Right ventricle myocardium inferior (tissue), 1 donor: ENCODE data around the gene TTF2. TPM values are rescaled to one million over a fixed set of nuclear protein-coding genes. Genes with fewer than 3 reads are reported as not detected.
"Not testable (repeated sequence)": the region's sequence is repeated elsewhere in the genome, so short reads cannot be mapped to it uniquely, and the experiment has no call there.

ENCODE experiments used
- ATAC-seq: fragments of 200-7000 bp; cut with Tn5 transposase; one replicate; pipeline ENCODE4 v1.9.1; 2020; ENCODE audit warnings: mild to moderate bottlenecking, moderate library complexity
- DNase-seq: peaks from one replicate; pipeline ENCODE4 v3.0.0; 2021; ENCODE audit errors: missing footprints
- intact Hi-C: fragments of 100-400 bp; cut with DNase I; formaldehyde crosslinking; loops from one replicate; pipeline ENCODE4 v1.11.0; 2022
- total RNA-seq: library from RNA; stranded (reverse); fragmentation: NEBNext Ultra II Directional; extraction: Animal tissue kit (Norgen Biotek cat#: 25700); gene quantifications from one replicate; pipeline ENCODE4 v1.2.1, GENCODE V29; 2021
- donor health status: DM: no; HTN: yes; CAD: no; lungs with severe emphysema.

Gene TTF2
- total RNA-seq, 1 donor from 2014 or later = 7.8 TPM

DNA sequence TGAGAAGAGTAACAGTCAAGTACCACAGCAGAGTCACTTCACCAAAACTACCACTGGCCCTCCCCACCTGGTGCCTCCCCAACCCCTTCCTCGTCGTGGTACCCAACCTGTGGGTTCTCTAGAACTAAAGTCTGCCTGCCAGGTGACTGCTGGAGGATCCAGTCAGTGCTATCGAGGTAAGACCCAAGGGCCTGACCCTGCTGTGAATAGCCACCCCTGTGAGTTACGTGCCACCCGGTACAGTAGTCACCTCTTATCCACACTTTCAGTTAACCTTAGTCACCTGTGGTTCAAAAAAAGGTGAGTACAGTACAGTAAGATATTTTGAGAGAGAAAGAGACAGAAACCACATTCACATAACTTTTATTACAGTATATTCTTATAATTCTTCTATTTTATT, 16.5 kb downstream of the TTF2 start:
- no peak for ATAC-seq
- intact Hi-C loops = no loop called here
- DNase-seq = no peak

DNA sequence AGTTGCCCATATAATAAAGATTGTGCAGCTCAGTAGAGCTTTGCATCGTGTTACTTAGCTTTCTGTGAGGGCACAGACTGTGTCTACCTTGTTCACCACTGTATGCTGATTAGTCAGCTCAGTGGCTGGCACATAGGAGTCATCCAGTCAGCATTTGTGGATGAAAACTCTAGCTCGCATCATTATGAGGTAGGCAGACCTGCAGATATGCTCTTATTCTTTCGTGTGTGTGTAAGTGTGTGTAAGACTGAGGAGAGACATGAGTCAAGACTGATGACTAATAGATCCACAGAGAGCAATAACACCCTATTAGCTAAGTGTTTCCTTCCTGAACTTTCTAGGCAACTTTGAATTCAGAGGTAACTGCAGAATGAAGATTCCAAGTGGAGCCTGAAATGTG, 17.1 kb downstream of the TTF2 start:
- DNase-seq (no peak), ATAC-seq (no peak)
- intact Hi-C loops = no loop called here

DNA sequence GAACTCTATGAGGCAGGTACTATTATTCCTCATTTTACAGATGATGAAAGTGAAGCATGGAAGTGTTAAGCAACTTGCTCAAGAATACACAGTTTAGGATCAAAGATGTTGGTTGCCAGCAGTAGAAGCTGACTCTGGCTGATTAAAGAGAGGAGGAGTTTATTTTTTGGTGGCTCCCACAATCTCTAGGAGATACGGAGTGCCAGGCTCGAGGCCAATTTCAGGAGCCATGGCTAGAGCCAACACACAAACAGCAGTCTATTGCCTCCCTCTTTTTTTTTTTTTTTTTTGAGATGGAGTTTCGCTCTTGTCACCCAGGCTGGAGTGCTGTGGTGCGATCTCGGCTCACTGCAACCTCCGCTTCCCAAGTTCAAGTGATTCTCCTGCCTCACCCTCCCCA, 19.6 kb downstream of the TTF2 start:
- intact Hi-C loops = no loop called here
- DNase-seq (no peak), ATAC-seq (no peak)

DNA sequence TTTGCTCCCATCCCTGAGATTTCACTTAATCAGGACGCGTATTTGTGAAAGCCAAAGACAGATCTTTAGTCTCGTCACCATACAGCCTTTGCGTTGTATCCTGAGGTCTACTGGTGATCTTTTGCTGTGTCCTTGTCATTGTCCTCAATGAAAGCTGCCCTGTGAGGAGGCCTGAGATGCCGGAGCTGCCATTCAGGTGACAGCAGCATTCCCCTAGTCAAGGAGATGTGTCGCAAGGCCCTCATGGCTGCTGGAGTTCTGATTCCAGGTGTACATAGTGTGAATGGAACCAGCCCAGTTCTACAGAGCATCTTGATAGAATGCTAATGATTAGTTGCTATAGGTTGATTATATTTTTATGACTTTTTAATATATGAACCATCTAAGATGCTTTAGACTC, 24.1 kb downstream of the TTF2 start:
- intact Hi-C loops = no loop called here
- no peak for DNase-seq
- ATAC-seq = no peak

DNA sequence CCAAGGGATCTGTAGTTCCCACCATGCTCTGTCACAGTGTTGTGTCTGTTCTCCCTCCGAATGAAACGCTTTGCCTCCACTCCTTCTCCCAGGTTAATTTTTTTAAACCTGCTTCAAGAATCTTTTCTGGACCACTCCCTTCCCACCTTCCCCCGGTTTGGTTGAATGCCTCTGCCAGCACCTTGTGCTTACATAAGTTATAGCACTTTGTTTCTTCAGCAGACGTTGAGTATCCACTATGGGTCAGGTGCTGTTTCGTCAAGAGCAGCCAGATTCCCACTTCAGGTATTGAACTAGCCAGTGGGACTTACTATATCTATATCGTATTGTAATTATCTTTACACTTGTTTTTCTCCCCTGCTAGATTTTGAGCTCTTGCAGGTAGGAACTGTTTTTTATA, 27.6 kb downstream of the TTF2 start:
- DNase-seq (no peak), ATAC-seq (no peak)
- intact Hi-C loops = no loop called here

DNA sequence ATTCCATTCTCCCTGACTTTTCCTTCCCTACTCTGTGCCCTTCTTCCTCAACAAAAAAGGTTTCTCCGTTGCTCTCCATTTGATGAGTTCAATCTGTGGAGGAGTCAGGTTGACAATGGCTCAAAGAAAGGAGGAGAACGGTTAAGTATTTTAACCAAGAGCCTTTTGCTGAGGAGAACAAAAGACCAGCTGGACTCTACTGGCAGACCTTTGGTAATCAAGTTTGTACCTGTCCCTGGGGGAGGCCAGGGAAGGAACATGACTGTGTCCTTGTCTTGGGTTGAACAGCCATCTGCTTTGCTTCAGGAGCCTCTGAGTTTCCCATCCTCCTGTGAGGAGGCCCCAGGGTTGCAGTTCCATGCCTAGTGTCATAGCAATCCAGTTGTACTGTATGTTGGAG, 29.9 kb downstream of the TTF2 start:
- no peak for ATAC-seq
- intact Hi-C loops = no loop called here
- no peak for DNase-seq

DNA sequence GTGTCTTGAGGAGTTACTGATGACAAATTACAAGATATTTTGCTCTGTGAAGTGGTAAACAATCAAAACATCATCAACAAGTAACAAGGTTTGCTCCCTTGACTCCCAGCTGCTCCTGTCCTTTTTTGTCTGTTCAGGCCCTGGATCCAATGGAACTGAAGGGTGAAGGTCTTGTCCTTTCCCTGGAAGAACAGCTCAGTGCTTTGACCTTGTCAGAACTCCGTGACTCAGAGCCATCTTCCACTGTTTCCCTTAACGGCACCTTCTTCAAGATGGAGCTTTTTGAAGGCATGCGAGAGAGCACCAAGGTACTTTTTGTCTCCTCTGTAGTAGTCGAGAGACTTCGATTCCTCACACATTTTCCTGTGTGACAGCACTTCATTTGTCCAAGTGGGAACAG, 32.5 kb downstream of the TTF2 start:
- peak; percentile 9 for ATAC-seq
- DNase-seq = no peak
- intact Hi-C loops = no loop called here

DNA sequence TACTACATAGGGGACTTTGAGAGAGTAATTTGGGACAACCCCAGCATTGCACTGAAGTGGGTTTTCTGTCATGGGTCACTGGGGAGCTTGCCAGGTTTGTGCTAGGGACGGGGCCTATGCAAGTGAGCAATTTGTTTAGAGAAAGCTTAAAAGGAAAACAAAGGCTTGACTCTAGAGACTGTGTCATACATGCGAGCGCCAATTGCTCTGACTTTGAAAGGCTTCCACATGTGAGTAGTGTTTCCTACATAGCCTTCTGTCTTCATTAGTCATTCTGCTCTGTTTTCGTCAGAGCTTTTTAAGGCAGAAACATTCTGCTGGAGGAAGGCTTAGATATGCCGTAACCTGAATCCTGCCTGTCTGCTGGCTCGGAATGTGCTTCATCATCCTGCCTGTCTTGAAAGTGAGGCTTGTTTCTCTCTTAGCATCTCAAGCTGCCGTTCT, 33.0 kb downstream of the TTF2 start:
- DNase-seq (no peak), ATAC-seq (peak; percentile 79)
- intact Hi-C loops = no loop called here

DNA sequence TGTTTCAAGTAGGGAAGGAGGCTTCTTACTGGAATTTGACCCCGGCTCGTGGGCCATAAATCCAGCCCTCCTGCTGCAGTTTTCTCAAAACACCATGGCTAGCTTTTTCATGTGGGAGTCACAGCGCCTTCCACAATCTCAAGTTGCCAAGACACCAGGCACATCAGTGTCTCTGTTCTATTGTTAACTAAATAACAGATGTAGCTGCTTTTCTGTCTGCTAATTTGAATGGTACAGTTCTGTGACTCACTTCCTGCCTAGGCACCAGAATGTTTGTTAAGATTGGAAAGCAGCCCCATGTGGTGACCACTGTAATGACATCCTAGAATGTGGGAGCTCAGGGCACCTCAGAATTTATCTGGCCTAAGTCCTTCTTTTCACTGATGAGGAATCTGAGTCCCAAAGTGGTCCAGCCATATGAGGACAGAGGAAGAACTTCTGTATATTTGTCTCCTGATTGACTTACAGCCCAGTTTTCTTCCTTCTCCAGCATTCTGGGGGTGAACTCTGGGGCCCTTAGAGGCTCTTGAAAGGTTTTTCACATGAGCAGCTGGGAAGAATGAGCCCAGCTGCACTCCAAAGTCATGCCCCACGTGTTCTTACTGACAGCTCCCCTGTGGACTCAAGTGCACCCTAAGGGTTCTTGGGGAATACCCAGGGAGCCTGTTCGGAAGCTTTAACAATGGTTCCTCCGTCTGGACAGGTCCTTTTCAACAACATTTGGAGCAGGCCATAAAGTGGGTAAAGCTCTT, 33.9 kb downstream of the TTF2 start:
- DNase-seq (no peak), ATAC-seq (no peak)
- intact Hi-C loops = no loop called here

DNA sequence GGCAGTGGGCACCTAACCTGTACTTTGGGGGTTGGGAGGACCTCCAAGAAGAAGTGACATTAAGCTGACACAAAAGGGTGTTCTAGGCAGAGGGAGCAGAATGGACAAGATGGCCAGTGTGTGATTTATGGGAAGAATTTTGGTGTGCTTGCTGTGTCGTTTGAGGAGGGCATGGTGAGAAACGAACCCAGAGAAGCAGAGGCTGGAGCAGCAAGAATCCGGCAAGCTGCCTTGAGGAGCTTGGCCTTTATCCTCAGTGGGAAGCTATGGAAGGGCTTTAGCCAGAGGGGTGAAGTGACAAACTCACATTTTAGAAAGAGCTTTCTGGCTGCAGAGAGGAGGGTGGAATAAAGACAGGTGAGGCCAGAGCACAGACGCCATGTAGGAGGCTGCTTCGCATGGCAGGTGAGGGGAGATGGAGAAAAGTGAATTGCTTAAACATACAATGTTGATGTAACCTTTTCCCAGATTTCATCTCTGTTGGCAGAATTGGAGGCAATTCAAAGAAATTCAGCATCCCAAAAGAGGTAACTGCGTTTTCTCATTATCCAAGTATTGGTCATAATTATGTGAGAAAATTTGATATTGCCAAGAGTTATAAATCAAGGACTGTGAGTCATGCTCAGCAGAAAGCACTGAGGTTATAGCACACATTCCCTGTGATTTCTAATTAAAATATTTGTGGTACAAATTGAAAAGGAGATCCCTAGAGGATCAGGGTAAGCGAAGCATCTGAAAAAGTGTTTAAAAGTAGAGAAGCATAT, 34.9 kb downstream of the TTF2 start:
- ATAC-seq = no peak
- intact Hi-C loops = no loop called here
- DNase-seq = no peak

DNA sequence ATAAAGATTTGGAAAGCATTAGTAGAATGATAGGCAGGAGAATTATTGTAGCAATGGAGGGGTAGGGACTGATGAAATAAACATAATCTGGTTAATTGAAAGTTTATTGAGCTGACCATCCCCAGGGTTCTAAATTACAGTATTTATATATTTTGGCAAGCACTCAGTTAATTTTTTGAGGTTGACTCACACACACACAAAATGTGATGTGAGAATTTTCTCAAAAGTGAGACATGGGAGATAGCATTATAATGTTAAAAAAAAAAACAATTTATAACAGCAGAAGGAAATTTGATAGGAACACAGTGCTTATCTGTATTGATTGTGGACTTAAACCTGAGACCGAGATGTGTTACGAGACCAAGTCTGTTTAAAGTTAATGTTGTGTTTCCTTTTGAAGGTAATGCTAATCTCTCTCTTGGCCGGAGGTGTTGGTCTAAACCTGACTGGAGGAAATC, 36.9 kb downstream of the TTF2 start:
- ATAC-seq (no peak), DNase-seq (no peak)
- intact Hi-C loops = no loop called here

DNA sequence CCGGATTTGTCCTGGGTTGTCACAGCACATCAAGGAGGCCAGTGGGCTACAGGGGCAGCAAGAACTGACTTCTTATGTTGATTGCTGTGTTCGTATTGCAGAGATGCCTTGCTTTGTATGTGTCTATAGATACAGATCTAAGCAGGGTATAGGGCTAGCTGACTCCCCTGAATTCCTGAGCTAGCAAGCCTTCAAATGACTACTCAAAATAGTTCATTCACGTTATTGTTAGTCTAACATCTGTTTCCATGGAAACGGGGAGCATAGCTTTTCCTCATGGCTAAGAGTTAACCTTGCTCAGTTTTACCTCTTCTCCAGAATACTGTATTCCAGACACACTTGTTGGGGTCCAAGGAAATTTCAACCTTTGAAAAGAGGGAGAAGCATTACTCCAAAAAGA, 37.3 kb downstream of the TTF2 start:
- intact Hi-C loops = no loop called here
- ATAC-seq (no peak), DNase-seq (no peak)

DNA sequence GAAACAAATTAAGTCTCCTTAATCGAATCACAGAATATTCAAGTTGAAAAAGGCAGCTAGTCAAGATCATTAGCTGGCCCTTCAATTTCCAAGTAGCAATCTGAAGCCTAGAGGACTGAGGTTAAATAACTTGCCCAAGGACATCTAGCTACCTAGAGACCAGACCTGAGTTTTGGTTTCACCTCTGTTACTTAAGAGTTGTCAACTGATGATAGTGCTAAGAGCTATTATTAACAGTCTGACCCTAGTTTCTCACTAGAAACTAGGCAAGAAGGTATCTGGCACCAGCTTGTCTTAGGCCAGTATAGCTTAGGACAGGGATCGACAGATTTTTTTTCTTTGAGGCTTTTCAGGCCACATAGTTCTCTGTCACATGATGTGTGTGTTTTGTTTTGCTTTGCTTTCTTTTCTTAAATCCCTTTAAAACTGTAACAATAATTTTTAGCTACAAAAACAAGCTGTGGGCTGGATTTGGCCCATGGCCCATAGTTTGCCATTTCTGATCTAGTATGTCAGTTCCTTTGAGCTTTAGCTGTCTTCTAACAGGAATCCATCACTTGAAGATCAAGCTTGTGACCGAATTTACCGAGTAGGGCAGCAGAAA, 38.3 kb downstream of the TTF2 start:
- DNase-seq (no peak), ATAC-seq (peak; percentile 32)
- intact Hi-C loops = no loop called here

DNA sequence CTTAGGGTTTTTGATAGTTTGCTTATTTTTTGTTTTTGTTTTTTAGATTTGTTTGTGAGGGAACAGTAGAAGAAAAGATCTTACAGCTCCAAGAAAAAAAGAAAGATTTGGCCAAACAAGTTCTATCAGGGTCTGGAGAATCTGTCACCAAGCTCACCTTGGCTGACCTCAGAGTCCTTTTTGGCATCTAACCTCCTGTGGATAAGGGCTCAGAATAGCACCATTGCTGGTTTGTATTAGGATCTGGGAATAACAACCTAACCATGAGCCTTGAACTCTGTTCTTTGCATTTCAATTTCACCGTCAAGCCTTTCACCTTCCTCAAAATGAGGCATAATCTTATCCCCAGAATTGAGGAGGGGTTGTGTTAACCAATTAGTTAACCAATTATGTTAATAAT, 41.2 kb downstream of the TTF2 start:
- intact Hi-C loops = no loop called here
- ATAC-seq (peak; percentile 67), DNase-seq (no peak)

DNA sequence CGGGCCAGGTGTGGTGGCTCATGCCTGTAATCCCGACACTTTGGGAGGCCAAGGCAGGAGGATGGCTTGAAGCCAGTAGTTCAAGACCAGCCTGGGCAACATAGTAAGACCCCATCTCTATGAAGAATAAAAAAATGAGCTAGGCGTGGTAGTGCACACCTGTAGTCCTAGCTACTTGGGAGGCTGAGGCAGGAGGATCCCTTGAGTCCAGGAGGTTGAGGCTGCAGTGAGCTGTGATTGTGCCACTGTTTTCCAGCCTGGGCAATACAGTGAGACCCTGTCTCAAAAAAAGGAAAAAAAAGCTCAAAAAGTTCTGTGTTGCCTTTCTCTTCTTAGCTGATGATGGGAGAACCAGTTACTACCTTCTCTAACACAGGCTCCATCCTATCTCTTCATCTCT, 41.7 kb downstream of the TTF2 start:
- ATAC-seq, DNase-seq, intact Hi-C loops: not testable (repeated sequence)

DNA sequence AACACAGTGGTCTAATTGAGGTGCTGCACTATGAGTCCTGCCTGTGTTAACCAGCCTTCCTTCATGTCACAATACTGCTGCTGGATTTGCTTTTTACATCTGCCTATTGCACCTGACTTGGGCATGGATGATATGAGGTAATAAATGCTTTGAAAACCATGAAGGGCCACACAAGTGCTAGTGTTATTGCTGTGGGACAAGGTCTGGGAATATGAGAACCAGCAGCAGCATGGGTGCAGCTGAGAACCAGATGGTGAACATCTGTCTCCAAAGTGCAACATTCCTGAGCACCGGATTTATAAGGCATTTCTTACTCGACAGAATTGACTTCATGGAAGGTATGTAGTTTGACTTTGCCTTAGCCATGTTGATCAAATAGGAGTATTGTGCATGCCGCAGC, 44.9 kb downstream of the TTF2 start:
- ATAC-seq (no peak), DNase-seq (no peak)
- intact Hi-C loops = no loop called here

DNA sequence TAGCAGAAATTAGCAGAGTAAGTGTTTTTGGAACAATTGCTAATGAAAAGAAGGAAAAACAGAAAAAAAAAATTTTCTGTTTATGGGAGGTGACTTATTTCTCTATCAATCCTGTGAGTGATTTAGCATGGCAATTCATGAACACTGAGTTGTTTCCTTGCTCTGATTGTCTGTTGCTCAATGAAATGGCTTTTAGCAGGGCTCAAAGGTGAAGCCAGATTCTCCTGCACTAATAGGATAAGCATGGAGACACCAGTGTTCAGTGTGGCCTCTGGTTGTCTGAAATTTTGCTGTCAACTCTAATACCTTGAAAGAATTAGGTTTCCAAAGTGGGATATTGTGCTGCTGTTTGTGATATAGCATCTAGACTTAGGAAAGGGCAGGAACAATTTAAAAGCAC, 45.6 kb downstream of the TTF2 start:
- no peak for ATAC-seq
- intact Hi-C loops = no loop called here
- DNase-seq = no peak

DNA sequence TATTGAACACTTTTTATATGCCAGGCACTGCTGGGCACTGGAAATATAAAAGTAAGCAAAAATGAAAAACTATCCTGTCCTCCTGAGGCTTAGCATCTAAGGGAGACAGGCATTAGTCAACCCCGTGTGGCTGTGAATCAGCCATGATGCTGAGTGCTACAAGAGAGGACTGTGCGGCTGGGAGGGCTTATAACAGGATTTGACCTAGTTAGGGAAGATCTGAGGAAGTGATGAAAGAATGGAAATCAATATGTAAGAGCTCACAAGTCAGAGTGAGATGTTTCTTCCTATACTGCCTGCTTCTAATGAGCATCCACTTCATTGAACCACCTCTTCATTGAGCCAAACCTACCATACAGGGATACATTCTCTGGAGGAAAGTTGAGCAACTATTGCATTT, 46.4 kb downstream of the TTF2 start:
- intact Hi-C loops = no loop called here
- ATAC-seq = no peak
- DNase-seq = no peak

DNA sequence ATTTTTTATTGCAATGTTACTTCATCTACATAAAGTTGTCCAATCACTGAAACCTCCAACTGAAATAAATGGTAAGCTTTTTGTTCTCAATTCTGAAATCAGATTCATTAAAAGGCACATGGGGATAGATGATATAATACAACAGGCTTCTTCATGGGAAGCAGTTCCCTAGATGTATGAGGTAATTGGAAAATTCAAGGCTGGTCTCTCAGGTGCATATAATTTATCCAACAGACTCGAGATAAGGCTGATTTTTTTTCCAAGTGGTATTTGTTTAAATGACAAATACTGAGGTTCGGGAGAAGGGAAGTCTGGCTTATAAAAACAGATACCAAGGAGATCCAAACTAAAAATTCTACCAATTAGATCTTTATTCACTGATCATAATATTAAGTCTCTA, 47.2 kb downstream of the TTF2 start:
- ATAC-seq (no peak), DNase-seq (no peak)
- intact Hi-C loops = no loop called here

DNA sequence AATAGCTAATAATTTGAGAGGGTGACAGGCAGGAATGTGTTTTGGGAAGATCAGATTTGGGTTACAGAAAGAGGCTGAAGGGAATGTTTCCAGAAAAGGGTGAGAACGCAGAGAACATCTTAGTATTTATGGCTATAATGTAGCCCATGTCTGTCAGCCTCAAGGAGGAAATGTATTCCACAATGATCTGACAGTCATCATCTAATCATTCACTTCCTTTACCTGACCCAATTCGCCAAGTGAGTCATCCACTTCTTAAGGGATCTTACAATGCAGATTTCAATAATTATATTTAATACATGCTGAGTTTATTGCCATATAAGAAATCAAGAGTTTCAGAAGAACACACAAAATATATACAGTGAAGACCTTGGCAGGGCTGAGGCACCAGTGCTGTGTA, 50.6 kb downstream of the TTF2 start:
- no peak for DNase-seq
- ATAC-seq = no peak
- intact Hi-C loops = no loop called here
